Small intestine (tissue), 7 donors: ENCODE data around the gene CEBPE. TPM values are rescaled to one million over a fixed set of nuclear protein-coding genes. Genes with fewer than 3 reads are reported as not detected.
"Not testable (repeated sequence)": the region's sequence is repeated elsewhere in the genome, so short reads cannot be mapped to it uniquely, and the experiment has no call there.

Experiments used
- DNase-seq, 2 donors: peaks; one replicate each; pipeline versions ENCODE4 v3.0.0 to v3.0.0-alpha.2; 2013
- FAIRE-seq: peaks from 2 replicates; lab custom pipeline; 2012; peaks lifted over from hg19 to GRCh38; lab: Jason Lieb, UNC
- H3K27ac ChIP-seq, 3 donors: one replicate each; pipeline ENCODE4 v1.5.1; 2013; ENCODE audit warnings: low read length in 2 of 3, mild to moderate bottlenecking in 2 of 3, control low read depth in 1 of 3, inconsistent platforms in 1 of 3, low read depth in 1 of 3, moderate library complexity in 1 of 3
- H3K27me3 ChIP-seq, 3 donors: one replicate each; pipeline ENCODE4 v1.6.1; 2013; ENCODE audit warnings: low read length in 3 of 3, inconsistent platforms in 1 of 3; ENCODE audit not compliant: control insufficient read depth in 3 of 3, insufficient read depth in 3 of 3
- H3K36me3 ChIP-seq, 3 donors: one replicate each; pipeline ENCODE4 v1.6.1; 2013; ENCODE audit warnings: low read length in 3 of 3, inconsistent platforms in 1 of 3, low read depth in 1 of 3, mild to moderate bottlenecking in 1 of 3, moderate library complexity in 1 of 3; ENCODE audit not compliant: control insufficient read depth in 3 of 3, insufficient read depth in 2 of 3
- H3K4me1 ChIP-seq, 3 donors: one replicate each; pipeline ENCODE4 v1.6.1; 2013; ENCODE audit warnings: low read length in 2 of 3, inconsistent platforms in 1 of 3, low read depth in 1 of 3, mild to moderate bottlenecking in 1 of 3, moderate library complexity in 1 of 3; ENCODE audit not compliant: control insufficient read depth in 3 of 3, insufficient read depth in 2 of 3
- H3K4me3 ChIP-seq, 3 donors: one replicate each; pipeline ENCODE4 v1.5.1; 2013; ENCODE audit warnings: low read length in 3 of 3, control low read depth in 1 of 3, inconsistent platforms in 1 of 3, low read depth in 1 of 3, mild to moderate bottlenecking in 1 of 3, moderate library complexity in 1 of 3
- H3K9me3 ChIP-seq, 2 donors: one replicate each; pipeline ENCODE4 v1.6.1; 2013; ENCODE audit warnings: low read depth in 1 of 2, low read length in 1 of 2; ENCODE audit not compliant: control insufficient read depth in 2 of 2, insufficient read depth in 1 of 2
- whole genome bisulfite sequencing, 3 donors: extraction: QIAGEN DNeasy Blood & Tissue Kit; methylation state at CpG; one replicate each; pipeline ENCODE4 v1.1.7; 2013; 5-methylcytosine and 5-hydroxymethylcytosine counted together
- polyA plus RNA-seq, 4 donors: library from polyadenylated mRNA; stranded (reverse) in 3 of 4; unstranded in 1 of 4; fragments of 200-250 nt in 3 of 4; fragments of 120-200 nt in 1 of 4; gene quantifications; one replicate each; pipeline versions ENCODE4 v1.2.1 to v1.2.3, GENCODE V29; 2013
- donor health status: healthy with polysubstance abuse.
- donor health status: control.
- donor health status: control.
- donor health status: Bipolar disorder and iron deficiency.
- donor health status: healthy.

CEBPE gene
- polyA plus RNA-seq, 4 donors: 0.13 to 0.81 TPM; not detected in 2

DNA sequence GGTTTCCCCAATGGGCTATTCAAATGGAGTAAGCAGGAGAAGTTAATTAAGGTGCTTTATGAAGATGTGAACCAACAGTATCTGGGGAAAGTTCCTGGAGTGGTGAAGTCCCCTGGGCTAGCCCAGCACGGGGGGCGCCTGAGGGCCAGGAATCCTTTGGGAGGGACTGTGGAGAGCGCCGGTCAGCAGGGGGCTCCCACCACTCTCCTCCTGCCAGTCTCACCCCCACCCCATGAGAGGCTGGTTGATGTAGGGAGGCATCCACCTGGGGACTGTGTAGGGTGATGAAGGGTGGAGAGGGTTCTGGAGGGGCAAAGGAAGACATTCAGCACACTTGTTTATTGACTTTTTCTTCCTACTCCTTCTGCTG is 4.4 kb downstream of the CEBPE start:
- DNase-seq (no peak), FAIRE-seq (no peak)
- Histone ChIP-seq H3K27me3 (peaks cover 0 to 28% (median 4%) of the 10 kb centered on the region in 3 donors), H3K9me3 (no peaks in the 10 kb centered on the region), H3K36me3 (no peaks in the 10 kb centered on the region), H3K4me3 (no peak overlapping the region), H3K4me1 (peaks cover 0 to 4% (median 0%) of the 10 kb centered on the region in 3 donors), H3K27ac (no peak overlapping the region)
- WGBS, 3 donors: 71 to 84% (median 77%) methylated on average over 4 of the region's 4 CpGs

DNA sequence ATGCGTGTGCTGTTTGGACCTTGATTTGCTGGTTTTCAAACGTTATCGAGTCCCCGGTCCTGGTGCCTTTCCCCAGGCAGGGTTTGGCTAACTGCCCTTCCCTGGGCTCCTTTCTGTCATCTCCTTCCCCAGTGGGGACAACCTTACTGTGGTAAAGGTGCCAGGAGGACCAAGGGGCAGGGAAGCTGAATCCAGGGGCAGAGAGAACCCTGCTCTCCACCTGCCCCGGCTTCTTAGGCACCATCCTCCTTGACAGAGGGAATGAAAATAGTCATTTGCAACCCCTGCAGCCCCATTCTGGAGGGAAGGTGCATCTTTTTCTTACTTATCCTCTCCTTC is 5.0 kb downstream of the CEBPE start:
- H3K4me3 ChIP-seq: no peak overlapping the region
- peaks cover 0 to 4% (median 0%) of the 10 kb centered on the region in 3 donors for H3K4me1 ChIP-seq
- peaks cover 0 to 32% (median 4%) of the 10 kb centered on the region in 3 donors for H3K27me3 ChIP-seq
- H3K36me3 ChIP-seq: no peaks in the 10 kb centered on the region
- 45 to 63% (median 62%) methylated on average over 5 of the region's 5 CpGs for WGBS, 3 donors
- H3K9me3 ChIP-seq: no peaks in the 10 kb centered on the region
- no peak for DNase-seq
- no peak overlapping the region for H3K27ac ChIP-seq
- no peak for FAIRE-seq

- peaks cover 0 to under 1% of the 10 kb centered on the region in 2 donors for H3K9me3 ChIP-seq
- H3K4me1 ChIP-seq: peaks cover 0 to 4% (median 0%) of the 10 kb centered on the region in 3 donors
- FAIRE-seq: no peak
- no peaks in the 10 kb centered on the region for H3K36me3 ChIP-seq
- H3K4me3 ChIP-seq: no peak overlapping the region
- 57 to 73% (median 68%) methylated on average over 8 to 10 of the region's 10 CpGs for WGBS, 3 donors
- peaks cover 0 to 32% (median 4%) of the 10 kb centered on the region in 3 donors for H3K27me3 ChIP-seq
- no peak for DNase-seq
- no peak overlapping the region for H3K27ac ChIP-seq
Measured at GRCh38 chr14:23113431-23114119, 5.5 kb downstream of the CEBPE start.

GRCh38 chr14:23112359-23113178 is 6.5 kb downstream of the CEBPE start:
- no peaks in the 10 kb centered on the region for H3K36me3 ChIP-seq
- FAIRE-seq (no peak), DNase-seq (peak in 1 of 2 donors; percentile 22)
- peaks cover 0 to 6% of the 10 kb centered on the region in 2 donors for H3K9me3 ChIP-seq
- peaks cover 0 to 32% (median 4%) of the 10 kb centered on the region in 3 donors for H3K27me3 ChIP-seq
- 15 to 46% (median 20%) methylated on average over 12 of the region's 12 CpGs for WGBS, 3 donors
- H3K4me1 ChIP-seq: peaks cover 0 to 4% (median 0%) of the 10 kb centered on the region in 3 donors
- H3K4me3 ChIP-seq: no peak overlapping the region
- no peak overlapping the region for H3K27ac ChIP-seq

DNA sequence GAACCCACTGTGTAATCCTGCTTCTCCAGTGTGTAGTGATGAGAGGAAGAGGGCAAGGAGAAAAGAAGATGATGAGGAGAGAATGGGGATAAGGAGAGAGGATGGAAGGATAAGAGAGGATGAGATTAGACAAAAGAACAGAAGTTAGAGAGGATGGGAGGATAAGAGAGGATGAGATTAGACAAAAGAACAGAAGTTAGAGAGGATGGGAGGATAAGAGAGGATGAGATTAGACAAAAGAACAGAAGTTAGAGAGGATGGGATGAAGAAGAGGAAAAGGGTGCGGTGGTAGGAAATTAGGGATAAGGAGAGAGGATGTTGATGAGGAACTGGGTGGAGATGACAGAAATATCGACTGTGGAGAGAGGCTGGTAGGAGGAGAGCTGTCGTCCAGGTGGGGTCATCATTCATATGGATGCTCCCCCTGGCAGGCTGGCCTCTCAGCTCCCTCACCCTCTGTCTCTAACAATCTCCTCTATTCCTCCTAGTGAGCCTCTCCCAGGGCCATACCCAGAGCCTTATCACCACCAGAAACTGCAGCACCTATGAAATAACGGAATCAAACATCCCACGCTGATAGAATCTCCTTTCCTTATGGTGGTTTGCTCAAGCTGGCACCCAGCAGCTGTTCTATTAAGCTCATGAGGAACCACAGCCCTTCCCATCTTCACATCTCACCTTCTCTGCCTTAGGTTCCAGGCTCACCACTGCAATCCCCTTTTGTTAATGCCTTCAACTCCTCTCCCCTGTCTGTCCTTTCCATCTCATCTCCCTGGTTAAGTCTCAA is 8.3 kb downstream of the CEBPE start:
- Histone ChIP-seq H3K27me3 (peaks cover 0 to 27% (median 4%) of the 10 kb centered on the region in 3 donors), H3K4me1 (peaks cover 0 to 4% (median 0%) of the 10 kb centered on the region in 3 donors), H3K9me3 (peaks cover 0 to 6% of the 10 kb centered on the region in 2 donors), H3K4me3 (no peak overlapping the region), H3K36me3 (no peaks in the 10 kb centered on the region), H3K27ac (no peak overlapping the region)
- WGBS, 3 donors: 32 to 61% (median 61%) methylated on average over 4 to 5 of the region's 5 CpGs
- FAIRE-seq (no peak), DNase-seq (no peak)

DNA sequence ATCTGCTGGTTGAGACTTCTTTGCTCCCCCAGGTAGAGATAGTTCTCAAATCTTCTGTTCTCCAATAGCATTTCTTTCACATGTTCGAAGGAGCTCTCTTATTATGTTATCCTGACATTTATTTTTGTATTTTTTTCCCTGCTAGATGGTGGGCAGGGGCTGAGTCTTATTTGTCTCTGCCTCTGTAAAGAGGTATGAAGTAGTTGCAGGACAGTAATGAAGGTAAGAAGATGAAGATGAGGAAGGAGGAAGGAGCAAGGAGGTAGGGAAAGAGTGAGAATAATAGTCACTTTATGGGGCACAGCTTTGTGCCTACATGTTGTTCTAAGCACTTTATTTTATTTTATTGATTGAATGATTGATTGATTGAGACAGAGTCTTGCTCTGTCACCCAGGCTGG is 9.3 kb downstream of the CEBPE start:
- FAIRE-seq: no peak
- peaks cover 0 to 4% (median 0%) of the 10 kb centered on the region in 3 donors for H3K4me1 ChIP-seq
- H3K9me3 ChIP-seq: peaks cover 0 to 6% of the 10 kb centered on the region in 2 donors
- no peak overlapping the region for H3K27ac ChIP-seq
- H3K4me3 ChIP-seq: no peak overlapping the region
- H3K27me3 ChIP-seq: peaks cover 0 to 27% (median 4%) of the 10 kb centered on the region in 3 donors
- no peaks in the 10 kb centered on the region for H3K36me3 ChIP-seq
- WGBS, 3 donors: 84 to 97% (median 93%) methylated on average over 1 of the region's 1 CpG
- no peak for DNase-seq

DNA sequence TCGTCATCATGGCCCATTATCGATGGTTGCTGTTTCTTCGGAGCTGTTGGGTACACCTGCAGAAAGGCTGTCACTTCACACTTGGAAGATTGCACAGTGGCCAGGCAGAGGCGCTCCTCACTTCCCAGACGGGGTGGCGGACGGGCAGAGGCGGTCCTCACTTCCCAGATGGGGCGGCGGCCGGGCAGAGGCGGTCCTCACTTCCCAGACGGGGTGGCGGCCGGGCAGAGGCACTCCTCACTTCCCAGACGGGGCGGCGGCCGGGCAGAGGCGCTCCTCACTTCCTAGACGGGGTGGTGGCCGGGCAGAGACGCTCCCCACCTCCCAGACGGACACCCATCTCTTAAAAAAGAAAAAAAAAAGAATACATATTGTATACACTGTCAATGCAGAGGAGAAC is 10.9 kb downstream of the CEBPE start:
- 88 to 90% (median 89%) methylated on average over 24 of the region's 24 CpGs for WGBS, 3 donors
- FAIRE-seq, H3K4me1 ChIP-seq: not testable (repeated sequence)

DNA sequence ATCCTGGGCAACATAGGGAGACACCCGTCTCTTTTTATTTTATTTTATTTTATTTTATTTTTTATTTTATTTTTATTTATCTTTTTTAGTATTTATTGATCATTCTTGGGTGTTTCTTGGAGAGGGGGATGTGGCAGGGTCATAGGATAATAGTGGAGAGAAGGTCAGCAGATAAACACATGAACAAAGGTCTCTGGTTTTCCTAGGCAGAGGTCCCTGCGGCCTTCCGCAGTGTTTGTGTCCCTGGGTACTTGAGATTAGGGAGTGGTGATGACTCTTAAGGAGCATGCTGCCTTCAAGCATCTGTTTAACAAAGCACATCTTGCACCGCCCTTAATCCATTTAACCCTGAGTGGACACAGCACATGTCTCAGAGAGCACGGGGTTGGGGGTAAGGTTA is 11.4 kb downstream of the CEBPE start:
- H3K4me3 ChIP-seq, H3K36me3 ChIP-seq, DNase-seq, H3K9me3 ChIP-seq, H3K4me1 ChIP-seq, H3K27ac ChIP-seq, FAIRE-seq: not testable (repeated sequence)
- peaks cover 0 to 34% (median 4%) of the 10 kb centered on the region in 3 donors for H3K27me3 ChIP-seq
- WGBS, 3 donors: 83 to 97% (median 90%) methylated on average over 1 to 2 of the region's 5 CpGs

More for the DNA sequence above, 10.9 kb downstream of the CEBPE start:
- H3K9me3 ChIP-seq, DNase-seq, H3K27ac ChIP-seq, H3K4me3 ChIP-seq, H3K36me3 ChIP-seq: not testable (repeated sequence)
- H3K27me3 ChIP-seq: peaks cover 0 to 38% (median 4%) of the 10 kb centered on the region in 3 donors
